Vagina (tissue), 2 donors: ENCODE results near the gene CDH4. TPM values are rescaled to one million over a fixed set of nuclear protein-coding genes. Genes with fewer than 3 reads are reported as not detected.

ENCODE experiments used
- DNase-seq, 2 donors: peaks; one replicate each; pipeline ENCODE4 v3.0.0-alpha.2; 2017; ENCODE audit errors: extremely low spot score in 2 of 2
- H3K27ac ChIP-seq: fragments of 200-600 bp; sonication (generic); one replicate; pipeline ENCODE4 v1.5.1; 2019
- H3K27me3 ChIP-seq: fragments of 200-600 bp; sonication (generic); one replicate; pipeline ENCODE4 v1.5.1; 2019
- H3K36me3 ChIP-seq, 2 donors: fragments of 200-600 bp; sonication (generic); one replicate each; pipeline ENCODE4 v1.5.1; 2017 to 2019
- H3K4me1 ChIP-seq: fragments of 200-600 bp; sonication (generic); one replicate; pipeline ENCODE4 v1.5.1; 2019
- H3K4me3 ChIP-seq, 2 donors: fragments of 200-600 bp; sonication (generic); 1 replicate in 1 of 2; 2 replicates in 1 of 2; pipeline ENCODE4 v1.5.1; 2016 to 2019
- H3K9me3 ChIP-seq: fragments of 200-600 bp; sonication (generic); one replicate; pipeline ENCODE4 v1.5.1; 2019
- CTCF ChIP-seq, 3 experiments: fragments of 450-650 bp in 2 of 3; fragments of 200-600 bp in 1 of 3; sonication (generic) in 1 of 3; IDR thresholded peaks; one replicate each; pipeline ENCODE4 v1.5.1; 2017 to 2019; ENCODE audit warnings: antibody characterized with exemption in 3 of 3, mild to moderate bottlenecking in 2 of 3, moderate library complexity in 2 of 3
- POLR2A ChIP-seq, 2 donors: fragments of 450-650 bp; IDR thresholded peaks; one replicate each; pipeline ENCODE4 v1.6.1; 2017; ENCODE audit warnings: antibody characterized with exemption in 2 of 2, mild to moderate bottlenecking in 2 of 2, moderate library complexity in 2 of 2
- POLR2AphosphoS5 ChIP-seq, 2 donors: sonication (generic); formaldehyde crosslinking; IDR thresholded peaks; one replicate each; pipeline ENCODE4 v1.9.0; 2017; ENCODE audit warnings: antibody characterized with exemption in 2 of 2, mild to moderate bottlenecking in 2 of 2, low read depth in 1 of 2; ENCODE audit not compliant: insufficient read depth in 1 of 2
- intact Hi-C: fragments of 100-400 bp; cut with DNase I; formaldehyde crosslinking; loops from one replicate; pipeline ENCODE4 v1.15.1; 2023
- total RNA-seq: library from RNA; depleted of rRNA; stranded (reverse); fragments of >200 nt; gene quantifications from one replicate; pipeline ENCODE4 v1.2.3, GENCODE V29; 2016

CDH4 gene
- total RNA-seq, 1 donor from 2014 or later = 0.25 TPM

GRCh38 chr20:61727761-61728160 is 475.7 kb downstream of the CDH4 start:
- Histone ChIP-seq H3K4me3 (no peak overlapping the region), H3K36me3 (no peaks in the 10 kb centered on the region), H3K27me3 (no peaks in the 10 kb centered on the region), H3K9me3 (no peaks in the 10 kb centered on the region), H3K27ac (no peak overlapping the region), H3K4me1 (no peaks in the 10 kb centered on the region)
- TF ChIP-seq POLR2A (IDR thresholded peaks at IDR 0.05) (no peak), CTCF (IDR thresholded peaks at IDR 0.05) (no peak)
- DNase-seq = no peak
- intact Hi-C loops = no loop called here

- DNase-seq = no peak
- intact Hi-C loops = no loop called here
- Histone ChIP-seq H3K9me3 (no peaks in the 10 kb centered on the region), H3K4me1 (no peaks in the 10 kb centered on the region), H3K27ac (no peak overlapping the region), H3K27me3 (no peaks in the 10 kb centered on the region), H3K36me3 (no peaks in the 10 kb centered on the region), H3K4me3 (no peak overlapping the region)
- TF ChIP-seq POLR2A (IDR thresholded peaks at IDR 0.05) (no peak), POLR2AphosphoS5 (IDR thresholded peaks at IDR 0.05; ENCODE audit: insufficient read depth in 1 of 2, low read depth in 1 of 2) (no peak), CTCF (IDR thresholded peaks at IDR 0.05) (no peak)
These were observed 476.3 kb downstream of the CDH4 start for GRCh38 chr20:61728326-61728725.

- no peak for TF ChIP-seq POLR2AphosphoS5 (IDR thresholded peaks at IDR 0.05; ENCODE audit: insufficient read depth in 1 of 2, low read depth in 1 of 2)
- no peak for TF ChIP-seq CTCF (IDR thresholded peaks at IDR 0.05)
- no peak for TF ChIP-seq POLR2A (IDR thresholded peaks at IDR 0.05)
- Histone ChIP-seq H3K9me3 (no peaks in the 10 kb centered on the region), H3K4me1 (no peaks in the 10 kb centered on the region), H3K27me3 (no peaks in the 10 kb centered on the region), H3K4me3 (no peak overlapping the region), H3K27ac (no peak overlapping the region), H3K36me3 (no peaks in the 10 kb centered on the region)
- no peak for DNase-seq
- intact Hi-C loops = no loop called here
These were observed 477.0 kb downstream of the CDH4 start for GRCh38 chr20:61728786-61729770.

- intact Hi-C loops = no loop called here
- TF ChIP-seq POLR2AphosphoS5 (IDR thresholded peaks at IDR 0.05; ENCODE audit: insufficient read depth in 1 of 2, low read depth in 1 of 2) (no peak), POLR2A (IDR thresholded peaks at IDR 0.05) (no peak), CTCF (IDR thresholded peaks at IDR 0.05) (no peak)
- Histone ChIP-seq H3K4me3 (no peak overlapping the region), H3K9me3 (no peaks in the 10 kb centered on the region), H3K27me3 (no peaks in the 10 kb centered on the region), H3K27ac (no peak overlapping the region), H3K4me1 (no peaks in the 10 kb centered on the region), H3K36me3 (no peaks in the 10 kb centered on the region)
- DNase-seq = no peak
These were observed 478.7 kb downstream of the CDH4 start for GRCh38 chr20:61730631-61731362.
